HEK293T (cell line): ENCODE results near the gene DST.

Experiments used
- CTCF ChIA-PET: fragments of 350-600 bp; formaldehyde crosslinking; extraction: SDS; loops from one replicate; lab custom pipeline; 2021; ENCODE audit warnings: antibody characterized with exemption, inconsistent platforms; lab: Yijun Ruan, JAX
- POLR2A ChIA-PET: fragments of 350-600 bp; formaldehyde crosslinking; extraction: SDS; loops from one replicate; lab custom pipeline; 2020; ENCODE audit warnings: antibody characterized with exemption, inconsistent platforms; lab: Yijun Ruan, JAX
- DNase-seq: peaks from one replicate; pipeline ENCODE4 v3.0.0; 2012; ENCODE audit warnings: mixed read lengths; ENCODE audit errors: extremely low spot score
- ARNT ChIP-seq: fragments of 450-650 bp; IDR thresholded peaks from 2 replicates; pipeline ENCODE4 v1.6.1; 2017; ENCODE audit warnings: mild to moderate bottlenecking
- BHLHE40 ChIP-seq: fragments of 450-650 bp; IDR thresholded peaks from 2 replicates; pipeline ENCODE4 v1.6.1; 2016; ENCODE audit warnings: mild to moderate bottlenecking, moderate library complexity, borderline replicate concordance
- CTBP1 ChIP-seq: fragments of 450-650 bp; IDR thresholded peaks from 2 replicates; pipeline ENCODE4 v1.6.1; 2016; ENCODE audit warnings: borderline replicate concordance
- ELF4 ChIP-seq: fragments of 450-650 bp; IDR thresholded peaks from 2 replicates; pipeline ENCODE4 v1.6.1; 2017; ENCODE audit warnings: antibody characterized with exemption
- FOXA1 ChIP-seq: fragments of 450-650 bp; IDR thresholded peaks from 2 replicates; pipeline ENCODE4 v1.6.1; 2016; ENCODE audit warnings: mild to moderate bottlenecking
- FOXK2 ChIP-seq: fragments of 450-650 bp; IDR thresholded peaks from 2 replicates; pipeline ENCODE4 v1.6.1; 2016; ENCODE audit warnings: mild to moderate bottlenecking
- FOXM1 ChIP-seq: fragments of 450-650 bp; IDR thresholded peaks from 2 replicates; pipeline ENCODE4 v1.6.1; 2017; ENCODE audit warnings: mild to moderate bottlenecking, borderline replicate concordance
- HDGF ChIP-seq: fragments of 450-650 bp; IDR thresholded peaks from 2 replicates; pipeline ENCODE4 v1.6.1; 2017; ENCODE audit warnings: antibody characterized with exemption, borderline replicate concordance
- L3MBTL2 ChIP-seq: fragments of 450-650 bp; conservative IDR thresholded peaks from 2 replicates; pipeline ENCODE4 v1.6.1; 2016; ENCODE audit warnings: mild to moderate bottlenecking
- LEF1 ChIP-seq: fragments of 450-650 bp; IDR thresholded peaks from 2 replicates; pipeline ENCODE4 v1.6.1; 2017; ENCODE audit warnings: mild to moderate bottlenecking, borderline replicate concordance
- NFRKB ChIP-seq: fragments of 450-650 bp; IDR thresholded peaks from 2 replicates; pipeline ENCODE4 v1.6.1; 2016; ENCODE audit warnings: mild to moderate bottlenecking, moderate library complexity
- PKNOX1 ChIP-seq: fragments of 450-650 bp; IDR thresholded peaks from 2 replicates; pipeline ENCODE4 v1.6.1; 2016
- SP1 ChIP-seq: fragments of 450-650 bp; IDR thresholded peaks from 2 replicates; pipeline ENCODE4 v1.6.1; 2017
- SUZ12 ChIP-seq: fragments of 450-650 bp; IDR thresholded peaks from 2 replicates; pipeline ENCODE4 v1.6.1; 2016; ENCODE audit warnings: mild to moderate bottlenecking
- TARDBP ChIP-seq: fragments of 450-650 bp; IDR thresholded peaks from 2 replicates; pipeline ENCODE4 v1.6.1; 2016
- ZNF384 ChIP-seq: fragments of 450-650 bp; IDR thresholded peaks from 2 replicates; pipeline ENCODE4 v1.6.1; 2016

The DST gene

GRCh38 chr6:56580271-56580670 lies 62.4 kb downstream of the DST start:
- ChIA-PET POLR2A (no interaction called here), CTCF (interaction anchor here (0.6 to 1.3 kb wide), 3 partner anchors 9 to 38 kb away, joined by 3 to 4 read pairs (median 4); no protein-coding TSS in a partner anchor)
- DNase-seq = no peak
- no peak for TF ChIP-seq FOXK2
- TF ChIP-seq PKNOX1 = no peak
- no peak for TF ChIP-seq FOXA1
- no peak for TF ChIP-seq CTBP1
- no peak for TF ChIP-seq L3MBTL2
- TF ChIP-seq LEF1 = no peak
- TF ChIP-seq HDGF = no peak
- TF ChIP-seq FOXM1 = no peak
- TF ChIP-seq TARDBP = no peak
- TF ChIP-seq ELF4 = no peak
- TF ChIP-seq ARNT = no peak
- TF ChIP-seq NFRKB = no peak
- no peak for TF ChIP-seq ZNF384
- TF ChIP-seq SUZ12 = no peak
- TF ChIP-seq SP1 = no peak
- TF ChIP-seq BHLHE40 = no peak

GRCh38 chr6:56579155-56579851 lies 63.4 kb downstream of the DST start:
- DNase-seq = no peak
- TF ChIP-seq L3MBTL2 (no peak), SUZ12 (no peak), FOXA1 (no peak), FOXK2 (no peak), ARNT (no peak), PKNOX1 (no peak), TARDBP (no peak), SP1 (no peak), CTBP1 (no peak), LEF1 (no peak), HDGF (no peak), FOXM1 (no peak), BHLHE40 (no peak)
- CTCF ChIA-PET = interaction anchor here (1.3 kb wide), 1 partner anchor 37 kb away, joined by 3 read pairs; no protein-coding TSS in a partner anchor
- POLR2A ChIA-PET = no interaction called here

GRCh38 chr6:56575736-56576135 lies 67.0 kb downstream of the DST start:
- TF ChIP-seq ELF4 (no peak), CTBP1 (no peak), L3MBTL2 (no peak), SUZ12 (no peak), FOXM1 (no peak), FOXA1 (no peak)
- no peak for DNase-seq
- ChIA-PET CTCF (interaction anchor here (1.7 kb wide), 1 partner anchor 17 kb away, joined by 3 read pairs; no protein-coding TSS in a partner anchor), POLR2A (no interaction called here)

- no peak for DNase-seq
- ChIA-PET POLR2A (no interaction called here), CTCF (no interaction called here)
- no peak for TF ChIP-seq SP1
- no peak for TF ChIP-seq HDGF
- no peak for TF ChIP-seq ARNT
- no peak for TF ChIP-seq L3MBTL2
- no peak for TF ChIP-seq CTBP1
- no peak for TF ChIP-seq LEF1
- TF ChIP-seq FOXK2 = no peak
- no peak for TF ChIP-seq ELF4
These were observed 68.4 kb downstream of the DST start for GRCh38 chr6:56574292-56574691.

GRCh38 chr6:56573624-56574023 lies 69.1 kb downstream of the DST start:
- ChIA-PET CTCF (interaction anchor here (0.6 to 1.0 kb wide), 2 partner anchors 18 to 60 kb away, joined by 3 to 4 read pairs; no protein-coding TSS in a partner anchor), POLR2A (no interaction called here)
- DNase-seq = no peak
- TF ChIP-seq ELF4 (no peak), CTBP1 (no peak), NFRKB (no peak), ZNF384 (no peak), L3MBTL2 (no peak), PKNOX1 (no peak), LEF1 (no peak), ARNT (no peak), HDGF (no peak), FOXM1 (no peak), FOXA1 (no peak), SUZ12 (no peak), BHLHE40 (no peak), TARDBP (no peak)

GRCh38 chr6:56572788-56573471 lies 69.8 kb downstream of the DST start:
- ChIA-PET POLR2A (no interaction called here), CTCF (interaction anchor here (1.0 kb wide), 1 partner anchor 59 kb away, joined by 3 read pairs; no protein-coding TSS in a partner anchor)
- no peak for DNase-seq
- no peak for TF ChIP-seq FOXA1
- TF ChIP-seq FOXM1 = no peak
- no peak for TF ChIP-seq TARDBP
- TF ChIP-seq BHLHE40 = no peak
- TF ChIP-seq SP1 = no peak
- no peak for TF ChIP-seq ELF4
- TF ChIP-seq NFRKB = no peak
- TF ChIP-seq SUZ12 = no peak
- TF ChIP-seq FOXK2 = no peak
- no peak for TF ChIP-seq HDGF
- no peak for TF ChIP-seq L3MBTL2
- no peak for TF ChIP-seq CTBP1
